HG02973 (cell line): Measurements from ENCODE around the gene CEMP1.
"Not testable (repeated sequence)": the region's sequence is repeated elsewhere in the genome, so short reads cannot be mapped to it uniquely, and the experiment has no call there.

Source experiments
- ATAC-seq: cut with Tn5 transposase; IDR thresholded peaks from one replicate; pipeline ENCODE4 v1.9.1; 2021; ENCODE audit warnings: moderate library complexity; ENCODE audit not compliant: unreplicated experiment

The CEMP1 gene, protein sequence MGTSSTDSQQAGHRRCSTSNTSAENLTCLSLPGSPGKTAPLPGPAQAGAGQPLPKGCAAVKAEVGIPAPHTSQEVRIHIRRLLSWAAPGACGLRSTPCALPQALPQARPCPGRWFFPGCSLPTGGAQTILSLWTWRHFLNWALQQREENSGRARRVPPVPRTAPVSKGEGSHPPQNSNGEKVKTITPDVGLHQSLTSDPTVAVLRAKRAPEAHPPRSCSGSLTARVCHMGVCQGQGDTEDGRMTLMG

DNA sequence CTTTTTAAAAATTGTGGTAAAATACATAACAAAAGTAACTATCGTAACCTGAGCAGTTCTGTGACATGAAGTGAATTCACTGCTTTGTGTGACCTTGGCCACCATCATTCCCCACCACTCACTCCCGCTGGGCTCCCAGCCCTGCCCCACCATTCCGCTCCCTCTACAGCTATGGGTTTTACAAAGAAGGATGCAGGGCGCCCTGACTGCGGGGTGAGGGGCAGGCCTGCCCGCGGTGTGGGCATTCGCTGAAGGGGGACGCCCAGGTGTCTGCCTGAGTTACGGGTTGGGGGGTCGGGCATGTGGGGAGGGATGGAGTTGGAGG, at the start of gene CEMP1:
Gene CEMP1 (minus strand): TSS at position 38 of the 325 bp plus-strand sequence. CDS start 335 bp downstream, outside the sequence.
- no peak for ATAC-seq

DNA sequence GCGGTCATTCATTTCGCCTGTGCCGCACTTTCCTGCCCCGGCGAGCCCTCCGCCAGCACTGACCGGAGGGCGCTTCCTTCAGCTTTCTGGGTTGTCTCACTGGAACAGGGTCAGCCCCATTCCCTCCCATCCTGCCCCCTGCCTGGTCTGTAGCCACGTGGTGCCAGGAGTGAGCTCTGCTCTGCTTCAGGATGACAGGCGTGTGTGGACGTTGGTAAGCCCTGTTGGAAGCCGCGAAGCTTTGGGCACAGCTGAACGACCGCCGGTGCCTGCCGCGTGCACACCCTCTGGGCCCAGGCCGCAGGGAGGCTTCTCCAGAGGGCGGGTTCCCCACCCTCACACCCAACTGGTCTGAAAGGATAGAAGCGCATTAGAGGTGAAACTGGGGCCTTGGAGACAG, 49.6 kb upstream of the CEMP1 start:
- ATAC-seq, result not testable (repeated sequence)

DNA sequence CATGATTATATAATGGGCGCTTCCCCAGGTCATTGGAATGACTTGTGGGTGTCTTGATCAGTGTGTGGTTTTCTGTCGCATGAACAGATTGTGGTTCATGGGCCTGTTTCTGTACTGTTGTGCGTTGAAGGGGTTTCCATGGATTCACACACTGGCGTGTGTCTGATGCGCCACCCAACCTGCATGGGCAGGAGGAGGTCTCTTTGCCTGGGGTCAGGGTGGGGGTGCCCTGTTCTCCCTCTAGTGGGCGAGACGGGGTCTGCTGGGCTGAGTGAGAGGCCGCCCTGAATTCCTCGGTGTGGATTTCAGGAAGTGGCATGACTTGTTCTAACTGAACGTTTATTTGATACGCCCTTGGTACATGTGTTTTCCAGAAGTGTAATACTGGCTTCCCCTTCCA, 48.9 kb upstream of the CEMP1 start:
- ATAC-seq, result not testable (repeated sequence)

DNA sequence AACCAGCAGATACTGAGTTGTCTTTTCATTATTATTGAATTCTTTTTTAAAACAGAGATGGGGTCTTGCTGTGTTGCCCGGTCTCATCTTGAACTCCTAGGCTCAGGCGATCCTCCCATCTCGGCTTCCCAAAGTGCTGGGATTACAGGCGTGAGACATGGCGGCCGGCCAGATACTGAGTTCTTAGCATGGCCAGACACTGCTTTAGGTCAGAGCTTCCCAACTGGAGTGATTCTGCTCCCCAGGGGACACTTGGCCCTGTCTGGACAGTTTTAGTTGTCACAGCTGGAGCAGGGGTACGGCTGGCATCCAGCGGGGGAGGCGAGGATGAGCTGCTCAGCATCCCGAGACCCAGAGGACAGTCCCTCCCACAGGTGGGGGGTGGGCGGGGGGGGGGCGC, 47.7 kb upstream of the CEMP1 start:
- not testable (repeated sequence) for ATAC-seq

DNA sequence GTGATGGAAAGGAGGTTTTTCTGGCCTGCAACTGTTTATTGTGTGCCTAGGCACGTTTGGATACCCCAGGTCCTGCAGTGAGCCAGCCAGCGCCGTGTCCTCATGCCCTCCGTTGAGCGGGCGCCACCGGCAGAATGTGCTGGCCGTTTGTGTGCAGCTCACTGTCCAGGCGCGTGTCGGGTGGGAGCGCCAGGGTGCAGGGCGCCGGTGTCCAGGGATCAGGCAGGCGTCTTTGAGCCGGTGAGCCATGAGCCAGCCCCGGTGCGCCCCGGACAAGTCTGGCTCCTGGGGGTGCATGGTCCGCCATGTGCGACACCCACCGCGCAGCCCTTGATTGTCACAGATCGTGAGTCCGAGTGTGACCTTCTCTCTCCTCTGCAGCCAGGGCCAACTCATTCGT, 45.8 kb upstream of the CEMP1 start:
- not testable (repeated sequence) for ATAC-seq

DNA sequence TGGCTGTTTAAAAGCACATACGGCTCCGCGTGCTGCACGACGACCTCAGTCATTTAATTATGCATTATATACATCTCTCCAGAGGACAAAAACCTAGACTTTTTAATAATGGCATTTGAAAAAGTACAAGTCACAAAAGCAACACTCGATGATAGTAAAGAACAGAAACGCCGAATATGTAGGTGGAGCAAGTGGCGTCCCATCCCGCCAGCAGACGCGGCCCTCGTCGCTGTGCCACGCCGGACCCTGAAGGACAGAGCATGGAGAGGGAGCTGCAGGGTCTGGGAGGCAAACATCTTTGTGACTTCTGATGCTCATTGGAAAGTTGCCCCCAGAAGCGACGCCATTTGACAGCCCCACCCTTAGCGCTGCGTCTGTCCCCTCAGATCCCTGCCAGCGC, 44.6 kb upstream of the CEMP1 start:
- ATAC-seq, result not testable (repeated sequence)

DNA sequence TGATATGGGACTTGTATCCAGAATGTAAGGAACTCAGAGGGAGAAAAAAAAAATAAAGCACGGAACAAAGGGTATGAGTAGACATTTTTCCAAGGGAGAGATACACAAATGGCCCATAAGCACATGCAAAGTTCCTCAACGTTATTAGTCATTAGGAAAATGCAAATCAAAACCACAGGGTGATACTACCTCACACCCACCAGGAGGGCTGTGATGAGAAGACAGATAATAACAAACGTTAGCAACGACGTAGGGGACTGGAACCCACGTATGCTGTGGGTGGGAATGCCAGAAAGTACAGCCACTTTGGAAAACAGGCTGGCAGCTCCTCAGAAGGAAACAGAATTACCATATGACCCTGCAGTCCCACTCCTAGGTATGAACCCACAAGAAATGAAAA, 41.5 kb upstream of the CEMP1 start:
- not testable (repeated sequence) for ATAC-seq

DNA sequence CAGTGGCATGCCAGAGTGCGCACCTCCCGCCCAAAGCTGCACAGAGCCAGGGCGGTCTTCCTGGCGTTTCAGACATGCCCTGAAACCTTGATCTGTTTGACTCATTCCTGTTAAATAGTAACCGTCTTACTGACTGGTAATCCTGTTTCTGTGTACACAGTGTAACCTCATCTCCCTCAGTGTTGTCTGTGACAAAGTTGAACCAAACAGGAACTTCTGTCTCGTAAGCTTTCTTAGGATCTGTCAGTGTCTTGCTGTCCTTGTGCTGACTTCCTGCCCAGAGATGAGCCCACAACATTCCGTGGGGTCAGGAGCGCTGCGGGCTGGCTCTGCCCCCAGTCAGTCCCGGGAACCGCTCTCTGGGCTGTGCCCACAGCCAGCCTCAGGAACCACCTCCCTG, 37.4 kb upstream of the CEMP1 start:
- ATAC-seq, result not testable (repeated sequence)

DNA sequence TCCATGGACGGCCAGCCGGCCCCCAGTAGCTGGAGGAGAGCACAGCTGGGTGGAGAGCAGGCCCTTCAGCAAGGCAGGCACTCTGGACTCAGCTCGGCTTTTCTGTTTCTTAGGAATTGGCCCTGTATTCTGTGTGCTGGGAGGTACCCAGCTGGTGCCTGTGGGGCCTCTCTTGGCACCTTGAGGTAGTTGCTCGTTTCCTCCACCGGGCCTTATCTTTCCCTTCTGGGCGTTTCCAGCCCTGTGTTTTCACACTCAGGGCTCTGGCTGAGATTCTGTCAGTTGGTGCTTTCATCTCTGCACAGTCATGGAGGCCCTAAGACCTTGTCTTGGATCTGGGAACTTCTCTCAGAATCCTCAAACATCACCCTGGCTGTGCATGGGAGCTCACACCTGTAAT, 36.3 kb upstream of the CEMP1 start:
- ATAC-seq, result not testable (repeated sequence)

DNA sequence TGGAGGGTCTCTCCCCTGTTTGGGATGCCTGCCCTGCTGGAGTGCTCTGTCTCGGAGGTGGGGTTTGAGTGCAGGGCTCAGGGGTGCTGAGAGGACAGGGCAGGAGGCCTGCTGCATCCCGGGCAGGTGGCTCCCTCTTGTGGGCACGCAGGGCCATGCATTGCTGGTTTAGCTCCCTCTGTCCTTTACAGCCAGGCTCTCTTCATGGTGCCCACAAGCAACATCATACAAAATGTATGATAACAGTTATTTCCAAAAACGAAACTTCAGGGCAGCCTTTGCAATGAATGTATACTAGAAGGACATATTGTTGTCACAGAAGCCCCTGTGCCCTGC, 29.6 kb upstream of the CEMP1 start:
- ATAC-seq, result peak; percentile 36

DNA sequence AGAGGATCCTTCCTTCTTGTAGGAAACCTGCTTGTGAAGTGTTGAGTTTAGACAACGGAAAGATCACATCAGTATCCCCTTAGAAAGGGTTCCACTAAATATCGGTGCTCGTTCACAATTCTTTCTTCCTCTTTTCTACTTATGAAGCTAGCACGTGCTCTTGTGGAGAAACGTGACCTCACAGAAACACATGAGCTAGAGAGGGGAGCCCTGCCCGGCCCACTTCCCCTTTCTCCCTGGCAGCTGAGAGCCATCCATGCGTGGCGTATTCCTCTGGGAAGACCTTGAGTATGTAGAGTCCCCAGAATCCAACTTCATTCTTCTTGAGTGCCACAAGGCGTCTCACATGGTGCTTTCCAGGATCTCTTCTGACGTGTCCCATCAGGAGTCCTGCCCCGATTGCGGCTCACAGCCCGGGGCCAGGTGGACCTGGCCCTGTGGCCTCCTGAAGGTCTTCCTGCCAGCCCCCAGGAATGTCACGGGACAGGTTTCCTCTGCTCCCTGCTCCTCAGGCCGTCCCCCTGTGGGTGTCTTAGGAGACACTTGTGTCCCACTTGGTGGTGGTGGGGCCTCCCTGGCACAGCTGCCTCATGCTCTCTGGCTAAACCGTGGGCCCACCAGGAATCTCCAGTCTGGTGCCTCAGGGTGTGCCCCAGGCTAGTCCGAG, 29.1 kb upstream of the CEMP1 start:
- peak; percentile 59 for ATAC-seq

DNA sequence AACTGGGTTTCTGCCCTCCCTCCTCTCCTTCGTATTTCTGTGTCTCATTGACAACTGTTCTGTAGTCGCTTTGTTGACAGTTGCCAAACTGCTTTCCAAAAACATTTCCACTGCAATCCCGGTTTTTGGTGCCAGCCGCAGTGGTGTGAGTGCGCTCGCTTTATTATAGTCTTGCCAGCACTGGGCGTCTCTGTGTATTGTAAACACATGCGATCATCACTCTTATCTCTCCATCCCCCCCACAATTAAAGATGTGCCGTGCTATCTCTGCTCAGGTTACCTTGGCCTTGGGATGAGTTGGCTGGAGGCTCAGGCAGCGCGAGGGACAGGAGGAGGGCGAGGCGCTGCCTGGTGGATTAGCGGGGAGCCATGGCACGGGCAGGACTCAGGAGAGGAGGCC, 25.9 kb upstream of the CEMP1 start:
- not testable (repeated sequence) for ATAC-seq

DNA sequence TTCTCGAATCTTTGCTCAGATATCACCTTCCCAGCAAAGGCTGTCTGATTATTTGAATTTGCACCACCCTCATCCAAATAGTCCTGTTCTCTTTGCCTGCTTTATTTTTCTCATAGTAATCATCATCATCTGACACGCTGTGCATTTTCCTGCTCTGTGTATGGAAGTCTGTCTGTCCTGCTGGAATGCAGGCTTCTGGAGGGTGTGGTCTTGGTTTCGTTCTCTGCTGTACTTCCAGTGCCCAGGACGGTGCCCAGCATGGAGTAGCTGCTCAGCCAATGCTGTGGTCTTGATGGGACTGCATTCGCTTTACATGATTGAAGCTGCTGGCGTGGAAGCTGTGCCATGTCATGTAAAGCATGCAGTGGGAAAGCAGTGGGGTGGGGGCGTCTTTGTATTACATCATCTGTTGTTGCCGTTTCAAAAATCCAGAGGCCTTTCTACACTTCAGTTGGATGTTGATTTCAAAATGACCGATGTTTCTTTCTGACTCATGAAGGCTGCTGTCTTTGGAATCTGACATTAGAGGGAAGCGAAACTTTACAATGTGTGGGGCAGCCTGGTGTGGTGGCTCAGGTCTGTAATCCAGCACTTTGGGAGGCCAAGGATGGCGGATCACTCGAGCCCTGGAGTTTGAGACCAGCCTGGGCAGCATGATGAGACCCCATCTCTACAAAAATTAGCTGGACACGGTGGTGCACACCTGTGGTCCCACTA, 23.7 kb upstream of the CEMP1 start:
- not testable (repeated sequence) for ATAC-seq

DNA sequence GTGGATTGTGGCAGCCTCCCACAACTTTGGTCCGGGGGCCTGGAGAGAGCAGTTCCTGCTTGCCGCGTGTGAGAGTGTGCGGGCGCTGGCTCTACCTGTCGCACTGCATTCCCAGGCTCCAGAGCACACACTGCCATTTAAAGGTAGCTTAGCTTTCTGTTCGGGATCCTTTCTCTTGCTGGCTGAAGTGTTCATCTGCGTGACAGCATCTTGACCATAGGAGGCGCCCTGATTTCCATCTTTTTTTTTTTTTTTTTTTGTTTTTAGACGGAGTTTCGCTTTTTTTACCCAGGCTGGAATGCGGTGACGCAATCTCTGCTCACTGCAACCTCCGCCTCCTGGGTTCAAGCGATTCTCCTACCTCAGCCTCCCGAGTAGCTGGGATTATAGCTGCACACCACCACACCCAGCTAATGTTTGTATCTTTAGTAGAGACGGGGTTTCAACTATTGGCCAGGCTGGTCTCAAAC, 20.2 kb upstream of the CEMP1 start:
- not testable (repeated sequence) for ATAC-seq

DNA sequence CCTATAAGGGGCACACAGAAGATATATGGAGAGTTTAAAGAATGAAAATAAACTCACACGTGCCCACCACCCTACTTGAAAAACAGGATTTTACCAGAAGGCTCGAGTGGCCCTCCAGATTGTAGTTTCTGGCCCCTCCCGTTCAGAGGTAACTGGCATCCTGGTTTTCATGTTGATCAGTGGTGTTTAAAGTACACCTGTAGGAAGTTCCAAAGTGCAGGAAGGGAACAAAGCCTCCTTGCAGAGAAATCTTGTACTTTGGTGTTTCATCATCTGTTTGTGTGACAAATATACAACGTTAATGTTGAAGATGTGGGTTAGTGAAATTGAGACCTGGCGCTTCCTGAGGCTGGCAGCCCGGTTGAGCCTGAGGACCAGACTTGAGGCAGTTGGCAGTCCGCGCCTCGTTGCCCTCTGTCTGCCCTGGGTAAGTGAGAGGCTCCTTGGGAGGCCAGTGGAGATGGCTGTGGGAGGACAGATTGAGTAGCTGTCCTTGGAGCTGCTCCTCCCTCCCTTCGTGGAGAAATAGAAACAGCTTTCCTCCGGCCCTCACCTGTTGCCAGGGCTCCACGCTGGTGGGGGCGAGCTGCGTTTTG, 19.2 kb upstream of the CEMP1 start:
- ATAC-seq, result not testable (repeated sequence)

DNA sequence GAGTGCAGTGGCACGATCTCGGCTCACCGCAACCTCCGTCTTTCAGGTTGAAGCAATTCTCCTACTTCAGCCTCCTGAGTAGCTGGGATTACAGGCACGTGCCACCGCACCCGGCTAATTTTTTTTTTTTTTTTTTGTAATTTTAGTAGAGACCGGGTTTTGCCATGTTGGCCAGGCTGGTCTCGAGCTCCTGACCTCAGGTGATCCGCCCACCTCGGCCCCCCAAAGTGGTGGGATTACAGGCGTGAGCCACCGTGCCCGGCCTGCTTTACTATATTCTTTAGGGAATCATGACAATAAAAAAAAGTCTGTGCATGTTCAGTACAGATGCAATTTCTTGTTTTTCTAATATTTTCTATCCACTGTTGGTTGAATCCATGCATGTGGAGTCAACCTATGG, 12.6 kb upstream of the CEMP1 start:
- ATAC-seq, result not testable (repeated sequence)

DNA sequence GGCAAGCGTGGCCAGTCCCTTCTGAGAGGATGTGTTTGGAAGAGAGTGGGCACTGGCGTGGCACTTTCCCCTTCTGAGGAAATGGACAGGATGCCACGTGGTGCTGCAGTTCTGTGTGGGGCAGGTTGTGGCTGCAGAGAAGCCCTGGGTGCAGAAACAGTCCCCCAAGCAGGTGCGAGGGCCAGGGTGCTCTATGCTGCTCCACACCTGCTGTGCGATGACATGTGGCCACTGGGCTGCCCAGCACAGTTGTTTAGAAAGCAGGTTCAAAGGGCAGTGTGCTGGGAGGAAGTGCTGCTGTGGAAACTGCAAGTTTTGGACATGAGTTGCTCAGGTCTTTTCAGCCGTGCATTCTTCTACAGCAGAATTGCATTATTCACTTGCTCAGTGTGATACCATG, 10.2 kb upstream of the CEMP1 start:
- ATAC-seq, result not testable (repeated sequence)

DNA sequence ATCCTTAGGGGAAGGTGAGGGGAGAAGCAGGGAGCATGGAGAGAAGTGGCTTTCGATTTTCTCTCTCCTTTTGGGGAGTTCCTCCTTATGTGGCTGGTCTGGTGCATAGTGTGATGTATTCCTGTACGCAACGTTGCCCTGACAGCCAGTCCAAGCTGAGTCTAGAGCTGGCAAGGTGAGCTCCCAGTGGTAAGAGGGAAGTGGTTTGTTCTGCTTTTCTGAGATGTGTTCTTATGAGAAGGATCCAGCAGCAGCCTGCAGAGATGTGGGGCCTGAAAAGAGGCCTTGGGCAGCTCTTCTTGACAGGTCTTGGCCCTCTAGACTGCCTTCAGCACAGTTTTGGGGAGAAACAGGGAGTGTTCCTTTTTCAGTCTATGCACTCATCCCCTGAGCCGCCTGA, 9.7 kb upstream of the CEMP1 start:
- ATAC-seq, result not testable (repeated sequence)

DNA sequence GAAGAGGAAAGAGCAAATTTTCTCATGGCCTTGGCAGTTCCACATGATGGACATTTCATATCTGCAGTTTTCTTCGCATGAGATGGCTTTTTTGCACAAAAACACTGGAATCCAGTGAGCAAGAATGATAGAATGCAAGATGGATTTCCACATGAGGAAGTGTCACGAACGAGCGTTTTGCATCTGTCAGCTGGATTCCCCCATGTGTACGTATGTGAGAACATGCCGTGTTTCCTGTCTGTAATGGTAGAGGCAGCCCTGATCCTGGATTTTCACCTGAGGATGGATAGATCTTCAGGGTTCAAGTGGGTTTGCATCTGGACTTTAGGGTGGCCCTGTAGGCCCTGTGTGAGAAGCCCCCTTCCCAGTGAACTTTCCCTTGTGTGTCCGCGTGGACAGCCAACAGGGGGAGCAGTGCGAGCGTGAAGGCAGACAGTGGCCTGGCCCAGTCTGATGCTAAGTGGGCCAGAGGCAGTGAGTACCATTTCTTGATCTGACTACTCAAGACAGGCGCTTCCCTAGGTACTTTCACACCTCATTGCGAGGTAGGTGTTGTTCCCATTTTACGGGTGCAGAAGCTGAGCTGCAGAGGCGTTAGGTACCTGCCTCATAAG, 8.7 kb upstream of the CEMP1 start:
- ATAC-seq, result not testable (repeated sequence)

DNA sequence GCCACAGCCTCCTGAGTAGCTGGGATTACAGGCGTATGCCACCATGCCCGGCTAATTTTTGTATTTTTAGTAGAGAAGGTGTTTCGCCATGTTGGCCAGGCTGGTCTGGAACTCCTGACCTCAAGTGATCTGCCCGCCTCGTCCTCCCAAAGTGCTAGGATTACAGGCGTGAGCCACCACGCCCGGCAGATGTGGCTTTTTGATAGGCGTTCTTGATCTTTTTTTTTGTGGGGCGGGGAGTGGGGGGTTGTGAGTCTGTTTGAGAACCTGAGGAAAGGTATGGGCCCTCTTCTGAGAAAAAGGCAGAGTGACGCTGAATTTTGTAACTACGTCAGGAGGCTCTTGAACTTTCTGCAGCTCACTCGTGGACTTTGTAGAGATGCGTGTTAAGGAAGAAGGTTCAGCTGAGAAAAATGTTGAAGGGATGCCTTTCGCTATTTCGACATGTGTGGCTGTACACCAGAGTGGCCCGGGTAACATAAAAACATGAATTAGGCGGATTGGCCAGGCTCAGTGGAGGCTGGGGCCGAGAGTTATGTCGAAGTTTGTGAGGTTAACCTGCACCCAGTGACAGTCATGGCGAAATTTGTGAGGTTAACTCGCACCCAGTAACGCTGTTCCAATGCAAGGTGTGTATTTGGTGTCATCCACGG, 8.1 kb upstream of the CEMP1 start:
- not testable (repeated sequence) for ATAC-seq
